HL-60 (cell line): ENCODE measurements around the gene TRABD2B.
A peak's percentile ranks its signal among the peaks of the same experiment; 100 is the strongest.

ENCODE experiments used
- DNase-seq, 2 experiments: peaks; one replicate each; pipeline ENCODE4 v3.0.0-alpha.2; 2010 to 2020; ENCODE audit warnings: low read depth in 1 of 2, low spot score in 1 of 2
- H3K27ac ChIP-seq: fragments of 250-450 bp; sonication (Bioruptor Pico); replicated peaks from 2 replicates; pipeline ENCODE4 v1.5.1; 2020; ENCODE audit warnings: mild to moderate bottlenecking, moderate library complexity
- H3K27me3 ChIP-seq: fragments of 250-450 bp; sonication (Bioruptor Pico); 2 replicates; pipeline ENCODE4 v1.5.1; 2021; ENCODE audit warnings: mild to moderate bottlenecking, moderate library complexity; ENCODE audit not compliant: insufficient read depth, poor library complexity, severe bottlenecking
- H3K4me3 ChIP-seq: replicated peaks from 2 replicates; pipeline ENCODE4 v1.5.1; 2011; ENCODE audit warnings: mild to moderate bottlenecking, control low read depth, low read length; ENCODE audit not compliant: insufficient read depth
- GABPA ChIP-seq: IDR thresholded peaks from 2 replicates; pipeline ENCODE4 v1.6.1; 2012; ENCODE audit warnings: low read depth
- POLR2AphosphoS5 ChIP-seq: IDR thresholded peaks from 2 replicates; pipeline ENCODE4 v1.6.1; 2012; ENCODE audit warnings: low read depth
- SPI1 ChIP-seq: IDR thresholded peaks from 2 replicates; pipeline ENCODE4 v1.6.1; 2012; ENCODE audit warnings: low read depth, mild to moderate bottlenecking, borderline replicate concordance
- TF ChIP-seq, protein P1 (sequence below): IDR thresholded peaks from one replicate; pipeline ENCODE4 v1.5.1; 2011; ENCODE audit warnings: low read length, control low read depth, inconsistent platforms; ENCODE audit not compliant: insufficient read depth
- TF ChIP-seq, protein P2 (sequence below): IDR thresholded peaks from 2 replicates; pipeline ENCODE4 v1.6.1; 2012; ENCODE audit warnings: low read depth; ENCODE audit not compliant: insufficient replicate concordance

TRABD2B gene

DNA sequence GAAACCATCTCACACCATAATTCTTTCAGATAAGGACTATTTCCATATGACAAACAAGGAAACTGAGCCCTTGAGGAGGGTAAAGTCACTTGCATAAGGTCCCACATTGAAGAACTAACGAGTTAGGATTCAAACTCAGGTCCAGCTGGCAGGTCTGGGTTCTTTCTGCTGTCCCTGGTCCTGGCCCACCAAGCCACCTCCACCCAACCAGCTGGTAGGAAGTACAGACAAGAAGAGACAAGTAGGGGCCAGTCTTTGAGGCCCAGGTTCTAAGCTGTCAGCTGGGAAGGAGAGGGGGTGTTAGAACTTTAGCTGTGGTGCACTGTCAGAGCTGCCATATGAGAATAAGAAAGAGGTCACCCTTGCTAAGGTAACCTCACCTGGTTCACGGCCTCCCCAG, 188.6 kb downstream of the TRABD2B start:
- Histone ChIP-seq H3K4me3 (no peak overlapping the region), H3K27me3 (peaks cover 2% of the 10 kb centered on the region), H3K27ac (no peak overlapping the region)
- no peak for DNase-seq
- TF ChIP-seq GABPA (no peak), POLR2AphosphoS5 (no peak), SPI1 (no peak)
- TF ChIP-seq, protein P1, sequence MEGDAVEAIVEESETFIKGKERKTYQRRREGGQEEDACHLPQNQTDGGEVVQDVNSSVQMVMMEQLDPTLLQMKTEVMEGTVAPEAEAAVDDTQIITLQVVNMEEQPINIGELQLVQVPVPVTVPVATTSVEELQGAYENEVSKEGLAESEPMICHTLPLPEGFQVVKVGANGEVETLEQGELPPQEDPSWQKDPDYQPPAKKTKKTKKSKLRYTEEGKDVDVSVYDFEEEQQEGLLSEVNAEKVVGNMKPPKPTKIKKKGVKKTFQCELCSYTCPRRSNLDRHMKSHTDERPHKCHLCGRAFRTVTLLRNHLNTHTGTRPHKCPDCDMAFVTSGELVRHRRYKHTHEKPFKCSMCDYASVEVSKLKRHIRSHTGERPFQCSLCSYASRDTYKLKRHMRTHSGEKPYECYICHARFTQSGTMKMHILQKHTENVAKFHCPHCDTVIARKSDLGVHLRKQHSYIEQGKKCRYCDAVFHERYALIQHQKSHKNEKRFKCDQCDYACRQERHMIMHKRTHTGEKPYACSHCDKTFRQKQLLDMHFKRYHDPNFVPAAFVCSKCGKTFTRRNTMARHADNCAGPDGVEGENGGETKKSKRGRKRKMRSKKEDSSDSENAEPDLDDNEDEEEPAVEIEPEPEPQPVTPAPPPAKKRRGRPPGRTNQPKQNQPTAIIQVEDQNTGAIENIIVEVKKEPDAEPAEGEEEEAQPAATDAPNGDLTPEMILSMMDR: no peak
- TF ChIP-seq, protein P2, sequence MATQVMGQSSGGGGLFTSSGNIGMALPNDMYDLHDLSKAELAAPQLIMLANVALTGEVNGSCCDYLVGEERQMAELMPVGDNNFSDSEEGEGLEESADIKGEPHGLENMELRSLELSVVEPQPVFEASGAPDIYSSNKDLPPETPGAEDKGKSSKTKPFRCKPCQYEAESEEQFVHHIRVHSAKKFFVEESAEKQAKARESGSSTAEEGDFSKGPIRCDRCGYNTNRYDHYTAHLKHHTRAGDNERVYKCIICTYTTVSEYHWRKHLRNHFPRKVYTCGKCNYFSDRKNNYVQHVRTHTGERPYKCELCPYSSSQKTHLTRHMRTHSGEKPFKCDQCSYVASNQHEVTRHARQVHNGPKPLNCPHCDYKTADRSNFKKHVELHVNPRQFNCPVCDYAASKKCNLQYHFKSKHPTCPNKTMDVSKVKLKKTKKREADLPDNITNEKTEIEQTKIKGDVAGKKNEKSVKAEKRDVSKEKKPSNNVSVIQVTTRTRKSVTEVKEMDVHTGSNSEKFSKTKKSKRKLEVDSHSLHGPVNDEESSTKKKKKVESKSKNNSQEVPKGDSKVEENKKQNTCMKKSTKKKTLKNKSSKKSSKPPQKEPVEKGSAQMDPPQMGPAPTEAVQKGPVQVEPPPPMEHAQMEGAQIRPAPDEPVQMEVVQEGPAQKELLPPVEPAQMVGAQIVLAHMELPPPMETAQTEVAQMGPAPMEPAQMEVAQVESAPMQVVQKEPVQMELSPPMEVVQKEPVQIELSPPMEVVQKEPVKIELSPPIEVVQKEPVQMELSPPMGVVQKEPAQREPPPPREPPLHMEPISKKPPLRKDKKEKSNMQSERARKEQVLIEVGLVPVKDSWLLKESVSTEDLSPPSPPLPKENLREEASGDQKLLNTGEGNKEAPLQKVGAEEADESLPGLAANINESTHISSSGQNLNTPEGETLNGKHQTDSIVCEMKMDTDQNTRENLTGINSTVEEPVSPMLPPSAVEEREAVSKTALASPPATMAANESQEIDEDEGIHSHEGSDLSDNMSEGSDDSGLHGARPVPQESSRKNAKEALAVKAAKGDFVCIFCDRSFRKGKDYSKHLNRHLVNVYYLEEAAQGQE: peak; percentile 62

DNA sequence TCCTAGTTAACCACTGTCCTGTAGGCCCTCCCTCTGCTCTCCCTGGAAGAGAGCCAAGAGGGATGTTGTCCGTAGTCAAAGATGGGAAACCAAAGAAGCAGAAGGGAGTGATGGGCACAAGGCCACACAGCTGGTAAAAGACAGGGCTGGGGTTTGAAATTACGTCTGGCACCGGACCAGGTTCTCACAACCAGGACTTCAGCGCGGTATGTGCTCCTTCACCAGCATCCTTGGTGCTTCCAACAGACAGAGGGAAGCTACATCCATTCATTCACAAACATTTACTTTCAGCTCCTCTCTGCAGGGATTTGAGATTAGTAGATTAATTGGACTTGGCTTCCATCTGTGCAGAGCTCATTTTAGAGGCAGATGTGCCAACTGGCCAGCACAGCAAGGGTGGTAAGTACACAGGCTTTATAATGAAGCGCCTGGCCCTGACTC, 191.2 kb downstream of the TRABD2B start:
- Histone ChIP-seq H3K27ac (no peak overlapping the region), H3K27me3 (no peaks in the 10 kb centered on the region), H3K4me3 (no peak overlapping the region)
- TF ChIP-seq POLR2AphosphoS5 (no peak), GABPA (no peak), SPI1 (no peak)
- TF ChIP-seq, protein P2: no peak
- TF ChIP-seq, protein P1: no peak
- DNase-seq: no peak

DNA sequence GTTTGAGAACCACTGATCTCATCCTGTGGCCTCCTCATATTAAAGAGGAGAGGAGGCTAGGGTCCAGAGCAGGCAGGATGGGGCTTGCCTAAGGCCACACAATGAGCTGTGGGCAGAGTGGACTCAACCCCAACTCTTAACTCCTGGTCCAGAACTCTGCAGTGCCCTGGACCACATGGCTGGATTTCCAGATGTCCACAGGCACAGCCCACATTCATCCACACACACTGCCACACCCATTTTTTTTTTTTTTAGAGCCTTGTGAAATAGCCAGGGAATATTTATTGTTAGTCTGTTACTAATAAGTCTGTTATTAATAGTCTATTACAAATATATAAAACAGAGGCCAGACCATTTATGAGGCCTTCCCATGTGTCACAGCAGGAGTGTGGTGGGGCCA, 192.2 kb downstream of the TRABD2B start:
- DNase-seq: no peak
- Histone ChIP-seq H3K4me3 (no peak overlapping the region), H3K27me3 (no peaks in the 10 kb centered on the region), H3K27ac (no peak overlapping the region)
- TF ChIP-seq GABPA (no peak), POLR2AphosphoS5 (no peak), SPI1 (no peak)
- TF ChIP-seq, protein P1: no peak
